K562 (cell line): ENCODE measurements around the gene PPFIA3. TPM values are rescaled to one million over a fixed set of nuclear protein-coding genes. Genes with fewer than 3 reads are reported as not detected.
A peak's percentile ranks its signal among the peaks of the same experiment; 100 is the strongest.

ENCODE experiments used
- CREBBP ChIP-seq: IDR thresholded peaks from one replicate; pipeline ENCODE4 v1.6.1; 2012; ENCODE audit warnings: low read depth, mild to moderate bottlenecking, control low read depth, inconsistent platforms, low read length
- DMBX1 ChIP-seq: fragments of 250-450 bp; sonication (Bioruptor Pico); IDR thresholded peaks from 2 replicates; pipeline ENCODE4 v1.8.0; 2022; ENCODE audit warnings: inconsistent platforms, mild to moderate bottlenecking, moderate library complexity, borderline replicate concordance
- DPF2 ChIP-seq: fragments of 450-650 bp; IDR thresholded peaks from 2 replicates; pipeline ENCODE4 v1.6.1; 2016
- FUS ChIP-seq: fragments of 200-400 bp; formaldehyde crosslinking; optimal IDR thresholded peaks from 2 replicates; pipeline ENCODE3; 2017; ENCODE audit warnings: low read depth, low read length
- HNRNPLL ChIP-seq: fragments of 200-400 bp; formaldehyde crosslinking; IDR thresholded peaks from 2 replicates; pipeline ENCODE4 v1.6.1; 2017; ENCODE audit warnings: low read length, low read depth, mild to moderate bottlenecking; ENCODE audit not compliant: poor library complexity, severe bottlenecking
- PHF20 ChIP-seq: fragments of 450-650 bp; IDR thresholded peaks from 2 replicates; pipeline ENCODE4 v1.6.1; 2018; ENCODE audit not compliant: partially characterized antibody
- SAFB ChIP-seq: fragments of 200-400 bp; formaldehyde crosslinking; IDR thresholded peaks from 2 replicates; pipeline ENCODE4 v1.6.1; 2017; ENCODE audit warnings: low read depth, low read length, borderline replicate concordance
- SPI1 ChIP-seq: IDR thresholded peaks from 2 replicates; pipeline ENCODE4 v1.6.1; 2011; ENCODE audit warnings: low read depth, low read length, control low read depth, borderline replicate concordance
- VEZF1 ChIP-seq: fragments of 200-800 bp; sonication (Bioruptor generic); IDR thresholded peaks from 2 replicates; pipeline ENCODE4 v1.6.1; 2017; ENCODE audit warnings: missing genetic modification characterization, missing compliant biosample characterization
- ZNF134 ChIP-seq: fragments of 250-450 bp; sonication (Bioruptor Pico); conservative IDR thresholded peaks from 2 replicates; pipeline ENCODE4 v1.4.0; 2020
- ZNF253 ChIP-seq: fragments of 250-450 bp; sonication (Bioruptor Pico); conservative IDR thresholded peaks from 2 replicates; pipeline ENCODE4 v1.6.1; 2021; ENCODE audit warnings: mild to moderate bottlenecking
- ZNF644 ChIP-seq: fragments of 200-800 bp; sonication (Bioruptor generic); IDR thresholded peaks from 2 replicates; pipeline ENCODE4 v1.6.1; 2016; ENCODE audit warnings: low read depth, missing genetic modification characterization, missing compliant biosample characterization
- polyA plus RNA-seq, 8 experiments: library from polyadenylated mRNA; depleted of rRNA in 4 of 8; stranded (reverse) in 5 of 8; unstranded in 3 of 8; fragments of >200 nt; fragmentation: Nextera tagmentation in 2 of 8; fragmentation: Illumina TruSeq in 1 of 8; extraction: Ambion mirVana in 2 of 8; extraction: Trizol in 1 of 8; gene quantifications; 2 replicates each; pipeline versions ENCODE4 v1.2.1 to v1.2.3, GENCODE V29; 2011 to 2014; ENCODE audit warnings: inconsistent platforms in 1 of 8, missing spikeins in 1 of 8
- total RNA-seq, 7 experiments: library from RNA; depleted of rRNA in 6 of 7; stranded (reverse); fragments of >200 nt in 6 of 7; fragmentation: Illumina TruSeq in 2 of 7; extraction: Trizol in 2 of 7; gene quantifications; 2 replicates each; pipeline versions ENCODE4 v1.2.1 to v1.2.3, GENCODE V29; 2011 to 2021; ENCODE audit warnings: low replicate concordance in 1 of 7
- TF ChIP-seq, protein P1 (sequence below): sonication (generic); formaldehyde crosslinking; IDR thresholded peaks from 2 replicates; pipeline ENCODE4 v1.8.1; 2023; ENCODE audit warnings: mild to moderate bottlenecking, missing genetic modification reagents
- TF ChIP-seq, protein P2 (sequence below): fragments of 450-650 bp; IDR thresholded peaks from 2 replicates; pipeline ENCODE4 v1.6.1; 2016
- TF ChIP-seq, protein P3 (sequence below): sonication (generic); formaldehyde crosslinking; IDR thresholded peaks from 2 replicates; pipeline ENCODE4 v1.9.0; 2022; ENCODE audit warnings: mild to moderate bottlenecking, missing genetic modification reagents
- TF ChIP-seq, protein P4 (sequence below): fragments of 450-650 bp; IDR thresholded peaks from 2 replicates; pipeline ENCODE4 v1.6.1; 2014; ENCODE audit warnings: low read depth, mild to moderate bottlenecking, moderate library complexity, borderline replicate concordance
- TF ChIP-seq, protein P5 (sequence below): fragments of 450-650 bp; IDR thresholded peaks from 2 replicates; pipeline ENCODE4 v1.6.1; 2018; ENCODE audit not compliant: partially characterized antibody

The PPFIA3 gene
- total and polyA plus RNA-seq, 9 of the 15 experiments (the other 6 are each of a cell fraction or from before 2014, with no cell fraction given) = 0.10 to 53.0 (median 17.6) TPM

DNA sequence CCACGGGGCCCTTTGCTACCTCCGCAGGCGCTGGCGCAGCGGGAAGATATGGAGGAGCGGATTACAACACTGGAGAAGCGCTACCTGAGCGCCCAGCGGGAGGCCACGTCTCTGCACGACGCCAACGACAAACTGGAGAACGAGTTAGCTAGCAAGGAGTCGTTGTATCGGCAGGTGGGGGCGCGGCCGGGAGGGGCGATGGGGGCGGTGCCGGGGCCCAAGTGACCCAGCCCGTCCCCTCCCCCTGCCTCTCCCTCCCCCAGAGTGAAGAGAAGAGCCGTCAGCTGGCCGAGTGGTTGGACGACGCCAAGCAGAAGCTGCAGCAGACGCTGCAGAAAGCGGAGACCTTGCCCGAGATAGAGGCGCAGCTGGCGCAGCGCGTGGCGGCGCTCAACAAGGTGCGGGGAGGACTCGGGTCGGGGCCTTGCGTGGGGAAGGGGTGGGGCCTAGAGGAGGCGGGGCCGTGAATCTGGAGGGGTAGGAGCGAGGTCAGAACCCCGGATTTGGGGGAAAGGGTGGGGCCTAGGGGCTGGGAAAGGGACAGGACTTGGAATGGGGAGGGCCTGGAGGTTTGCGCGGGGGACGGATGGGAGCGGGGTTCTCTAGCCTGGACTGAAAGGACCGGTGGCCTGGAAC, 13.7 kb downstream of the PPFIA3 start (continued):
- TF ChIP-seq, protein P1, sequence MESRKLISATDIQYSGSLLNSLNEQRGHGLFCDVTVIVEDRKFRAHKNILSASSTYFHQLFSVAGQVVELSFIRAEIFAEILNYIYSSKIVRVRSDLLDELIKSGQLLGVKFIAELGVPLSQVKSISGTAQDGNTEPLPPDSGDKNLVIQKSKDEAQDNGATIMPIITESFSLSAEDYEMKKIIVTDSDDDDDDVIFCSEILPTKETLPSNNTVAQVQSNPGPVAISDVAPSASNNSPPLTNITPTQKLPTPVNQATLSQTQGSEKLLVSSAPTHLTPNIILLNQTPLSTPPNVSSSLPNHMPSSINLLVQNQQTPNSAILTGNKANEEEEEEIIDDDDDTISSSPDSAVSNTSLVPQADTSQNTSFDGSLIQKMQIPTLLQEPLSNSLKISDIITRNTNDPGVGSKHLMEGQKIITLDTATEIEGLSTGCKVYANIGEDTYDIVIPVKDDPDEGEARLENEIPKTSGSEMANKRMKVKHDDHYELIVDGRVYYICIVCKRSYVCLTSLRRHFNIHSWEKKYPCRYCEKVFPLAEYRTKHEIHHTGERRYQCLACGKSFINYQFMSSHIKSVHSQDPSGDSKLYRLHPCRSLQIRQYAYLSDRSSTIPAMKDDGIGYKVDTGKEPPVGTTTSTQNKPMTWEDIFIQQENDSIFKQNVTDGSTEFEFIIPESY (CRISPR knock-in tag) = peak; percentile 56; the same call in 1 of the 2 replicates
- TF ChIP-seq DPF2 (no peak), SPI1 (no peak), ZNF253 (CRISPR knock-in tag) (no peak), FUS (no peak), ZNF644 (no peak), DMBX1 (CRISPR knock-in tag) (no peak), HNRNPLL (peak; percentile 21), VEZF1 (0 out of 2 replicates have a peak, but pooled peaks have one; percentile 59), SAFB (no peak), CREBBP (no peak), ZNF134 (CRISPR knock-in tag) (no peak), PHF20 (no peak)
- TF ChIP-seq, protein P2, sequence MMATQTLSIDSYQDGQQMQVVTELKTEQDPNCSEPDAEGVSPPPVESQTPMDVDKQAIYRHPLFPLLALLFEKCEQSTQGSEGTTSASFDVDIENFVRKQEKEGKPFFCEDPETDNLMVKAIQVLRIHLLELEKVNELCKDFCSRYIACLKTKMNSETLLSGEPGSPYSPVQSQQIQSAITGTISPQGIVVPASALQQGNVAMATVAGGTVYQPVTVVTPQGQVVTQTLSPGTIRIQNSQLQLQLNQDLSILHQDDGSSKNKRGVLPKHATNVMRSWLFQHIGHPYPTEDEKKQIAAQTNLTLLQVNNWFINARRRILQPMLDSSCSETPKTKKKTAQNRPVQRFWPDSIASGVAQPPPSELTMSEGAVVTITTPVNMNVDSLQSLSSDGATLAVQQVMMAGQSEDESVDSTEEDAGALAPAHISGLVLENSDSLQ = no peak
- TF ChIP-seq, protein P3, sequence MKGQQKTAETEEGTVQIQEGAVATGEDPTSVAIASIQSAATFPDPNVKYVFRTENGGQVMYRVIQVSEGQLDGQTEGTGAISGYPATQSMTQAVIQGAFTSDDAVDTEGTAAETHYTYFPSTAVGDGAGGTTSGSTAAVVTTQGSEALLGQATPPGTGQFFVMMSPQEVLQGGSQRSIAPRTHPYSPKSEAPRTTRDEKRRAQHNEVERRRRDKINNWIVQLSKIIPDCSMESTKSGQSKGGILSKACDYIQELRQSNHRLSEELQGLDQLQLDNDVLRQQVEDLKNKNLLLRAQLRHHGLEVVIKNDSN (CRISPR knock-in tag) = no peak
- TF ChIP-seq, protein P4, sequence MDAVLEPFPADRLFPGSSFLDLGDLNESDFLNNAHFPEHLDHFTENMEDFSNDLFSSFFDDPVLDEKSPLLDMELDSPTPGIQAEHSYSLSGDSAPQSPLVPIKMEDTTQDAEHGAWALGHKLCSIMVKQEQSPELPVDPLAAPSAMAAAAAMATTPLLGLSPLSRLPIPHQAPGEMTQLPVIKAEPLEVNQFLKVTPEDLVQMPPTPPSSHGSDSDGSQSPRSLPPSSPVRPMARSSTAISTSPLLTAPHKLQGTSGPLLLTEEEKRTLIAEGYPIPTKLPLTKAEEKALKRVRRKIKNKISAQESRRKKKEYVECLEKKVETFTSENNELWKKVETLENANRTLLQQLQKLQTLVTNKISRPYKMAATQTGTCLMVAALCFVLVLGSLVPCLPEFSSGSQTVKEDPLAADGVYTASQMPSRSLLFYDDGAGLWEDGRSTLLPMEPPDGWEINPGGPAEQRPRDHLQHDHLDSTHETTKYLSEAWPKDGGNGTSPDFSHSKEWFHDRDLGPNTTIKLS = no peak
- TF ChIP-seq, protein P5, sequence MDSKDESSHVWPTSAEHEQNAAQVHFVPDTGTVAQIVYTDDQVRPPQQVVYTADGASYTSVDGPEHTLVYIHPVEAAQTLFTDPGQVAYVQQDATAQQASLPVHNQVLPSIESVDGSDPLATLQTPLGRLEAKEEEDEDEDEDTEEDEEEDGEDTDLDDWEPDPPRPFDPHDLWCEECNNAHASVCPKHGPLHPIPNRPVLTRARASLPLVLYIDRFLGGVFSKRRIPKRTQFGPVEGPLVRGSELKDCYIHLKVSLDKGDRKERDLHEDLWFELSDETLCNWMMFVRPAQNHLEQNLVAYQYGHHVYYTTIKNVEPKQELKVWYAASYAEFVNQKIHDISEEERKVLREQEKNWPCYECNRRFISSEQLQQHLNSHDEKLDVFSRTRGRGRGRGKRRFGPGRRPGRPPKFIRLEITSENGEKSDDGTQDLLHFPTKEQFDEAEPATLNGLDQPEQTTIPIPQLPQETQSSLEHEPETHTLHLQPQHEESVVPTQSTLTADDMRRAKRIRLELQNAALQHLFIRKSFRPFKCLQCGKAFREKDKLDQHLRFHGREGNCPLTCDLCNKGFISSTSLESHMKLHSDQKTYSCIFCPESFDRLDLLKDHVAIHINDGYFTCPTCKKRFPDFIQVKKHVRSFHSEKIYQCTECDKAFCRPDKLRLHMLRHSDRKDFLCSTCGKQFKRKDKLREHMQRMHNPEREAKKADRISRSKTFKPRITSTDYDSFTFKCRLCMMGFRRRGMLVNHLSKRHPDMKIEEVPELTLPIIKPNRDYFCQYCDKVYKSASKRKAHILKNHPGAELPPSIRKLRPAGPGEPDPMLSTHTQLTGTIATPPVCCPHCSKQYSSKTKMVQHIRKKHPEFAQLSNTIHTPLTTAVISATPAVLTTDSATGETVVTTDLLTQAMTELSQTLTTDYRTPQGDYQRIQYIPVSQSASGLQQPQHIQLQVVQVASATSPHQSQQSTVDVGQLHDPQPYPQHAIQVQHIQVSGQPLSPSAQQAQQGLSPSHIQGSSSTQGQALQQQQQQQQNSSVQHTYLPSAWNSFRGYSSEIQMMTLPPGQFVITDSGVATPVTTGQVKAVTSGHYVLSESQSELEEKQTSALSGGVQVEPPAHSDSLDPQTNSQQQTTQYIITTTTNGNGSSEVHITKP = peak; percentile 82
